GM19023 (cell line): ENCODE measurements around the gene KRTAP12-2.
"Not testable (repeated sequence)": the region's sequence is repeated elsewhere in the genome, so short reads cannot be mapped to it uniquely, and the experiment has no call there.

Source experiments
- ATAC-seq: cut with Tn5 transposase; IDR thresholded peaks from one replicate; pipeline ENCODE4 v1.9.1; 2021; ENCODE audit warnings: mild to moderate bottlenecking, moderate library complexity; ENCODE audit not compliant: unreplicated experiment

KRTAP12-2 gene

DNA sequence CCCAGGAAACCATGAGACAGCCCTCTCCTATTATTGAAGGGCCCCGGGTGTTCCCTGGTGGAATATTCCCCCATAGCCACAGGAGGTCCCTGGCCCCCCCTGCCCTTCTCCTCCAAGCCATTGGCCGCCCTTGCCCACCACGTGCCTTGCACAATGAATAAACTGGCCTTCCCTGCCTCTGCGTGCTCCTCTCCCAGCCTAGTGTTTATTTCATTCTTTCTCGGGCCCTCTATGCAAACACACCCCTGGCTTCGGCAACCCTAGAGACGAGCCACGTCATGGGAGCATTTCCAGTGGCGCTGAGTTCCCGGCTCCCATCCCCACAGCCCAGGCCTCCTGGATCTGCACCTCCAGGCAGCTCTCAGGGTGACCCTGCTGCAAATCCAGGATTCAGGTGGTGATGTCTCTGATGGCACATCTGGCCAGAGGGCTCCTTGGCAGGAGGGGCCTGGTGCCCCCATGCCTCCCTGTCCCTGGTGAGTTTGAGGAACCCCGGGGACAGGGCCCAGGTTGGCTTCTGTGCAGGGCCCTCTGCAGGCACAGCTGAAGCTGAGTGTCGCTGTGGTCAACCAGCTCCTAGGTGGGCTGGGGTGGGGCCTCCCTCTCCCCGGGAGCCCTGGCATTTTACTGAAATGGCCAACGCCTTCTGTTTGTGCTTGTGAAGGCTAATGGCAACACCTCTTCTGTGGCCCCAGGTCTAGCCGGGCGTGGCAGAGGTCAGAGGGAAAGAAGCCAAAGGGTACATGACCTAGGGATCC, 36.4 kb upstream of the KRTAP12-2 start:
- no peak for ATAC-seq

DNA sequence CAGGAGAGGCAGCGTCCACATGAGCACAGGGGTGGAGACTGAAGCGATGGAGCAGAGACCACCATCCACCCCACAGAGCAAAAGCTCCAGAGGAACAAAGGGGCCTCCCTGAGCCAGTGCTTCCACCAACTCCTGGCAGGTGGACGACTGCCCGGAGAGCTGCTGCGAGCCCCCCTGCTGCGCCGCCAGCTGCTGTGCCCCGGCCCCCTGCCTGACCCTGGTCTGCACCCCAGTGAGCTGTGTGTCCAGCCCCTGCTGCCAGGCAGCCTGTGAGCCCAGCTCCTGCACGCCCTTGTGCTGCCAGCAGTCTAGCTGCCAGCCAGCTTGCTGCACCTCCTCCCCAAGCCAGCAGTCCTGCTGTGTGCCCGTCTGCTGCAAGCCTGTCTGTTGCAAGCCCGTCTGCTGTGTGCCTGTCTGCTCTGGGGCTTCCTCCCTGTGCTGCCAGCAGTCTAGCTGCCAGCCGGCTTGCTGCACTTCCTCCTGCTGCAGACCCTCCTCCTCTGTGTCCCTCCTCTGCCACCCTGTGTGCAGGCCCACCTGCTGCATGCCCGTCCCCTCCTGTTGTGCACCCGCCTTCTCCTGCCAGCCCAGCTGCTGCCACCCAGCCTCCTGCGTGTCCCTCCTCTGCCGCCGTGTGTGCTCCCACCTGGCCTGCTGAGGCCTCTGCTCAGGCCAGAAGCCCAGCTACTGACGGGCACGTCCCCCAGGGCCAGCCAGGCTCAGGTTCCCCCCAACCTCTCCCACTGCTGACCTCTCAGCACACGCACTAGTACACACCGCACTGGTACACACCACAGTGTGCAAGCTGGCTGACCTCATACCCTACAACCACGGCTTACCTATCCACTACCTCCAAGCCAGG, 35.6 kb upstream of the KRTAP12-2 start:
- ATAC-seq, result no peak

- ATAC-seq, result no peak
Observed at GRCh38 chr21:44701541-44701940, 34.8 kb upstream of the KRTAP12-2 start.

DNA sequence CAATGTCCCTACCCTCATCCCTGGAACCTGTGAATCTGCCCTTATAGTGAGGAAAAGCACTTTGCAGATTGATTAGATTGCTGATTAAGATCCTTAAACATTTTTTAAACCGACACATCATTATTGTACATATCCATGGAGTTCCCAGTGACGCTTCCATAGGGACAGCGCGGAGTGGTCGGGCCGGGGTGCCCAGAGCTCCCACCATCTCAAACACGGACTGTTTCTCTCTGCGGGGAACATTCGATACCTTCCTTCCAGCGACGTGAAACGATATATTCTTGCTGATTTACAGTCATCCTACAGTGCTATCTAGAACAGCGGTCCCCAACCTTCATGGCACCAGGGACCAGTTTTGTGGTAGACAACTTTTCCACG, 34.3 kb upstream of the KRTAP12-2 start:
- no peak for ATAC-seq

GRCh38 chr21:44700101-44701022, 33.6 kb upstream of the KRTAP12-2 start:
- no peak for ATAC-seq

DNA sequence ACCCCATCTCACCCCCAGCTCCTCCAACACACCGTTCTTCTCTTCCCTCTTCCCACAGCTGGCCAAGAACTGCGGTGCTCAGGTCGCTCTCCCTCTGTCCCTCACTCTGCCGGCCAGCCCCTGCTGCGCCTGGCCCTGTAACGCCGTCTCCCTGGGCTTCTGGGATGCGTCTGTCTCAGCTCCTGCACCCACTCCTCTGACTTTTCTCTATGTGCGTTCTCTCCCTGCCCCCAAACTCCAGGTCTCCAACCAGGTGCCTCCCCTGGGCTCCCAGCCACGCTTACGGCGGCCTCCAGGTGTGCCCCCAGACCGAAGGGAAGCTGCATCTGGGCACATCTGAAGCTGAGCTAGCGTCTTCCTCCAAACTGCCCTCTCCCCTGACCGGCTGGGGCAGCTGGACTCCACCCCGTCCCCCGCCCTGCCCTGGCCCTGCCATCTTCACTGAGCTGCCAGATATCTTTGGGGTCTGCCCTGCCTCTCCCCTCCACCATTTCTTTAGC, 32.8 kb upstream of the KRTAP12-2 start:
- ATAC-seq, result no peak

- no peak for ATAC-seq
Observed at GRCh38 chr21:44697811-44698734, 31.3 kb upstream of the KRTAP12-2 start.

DNA sequence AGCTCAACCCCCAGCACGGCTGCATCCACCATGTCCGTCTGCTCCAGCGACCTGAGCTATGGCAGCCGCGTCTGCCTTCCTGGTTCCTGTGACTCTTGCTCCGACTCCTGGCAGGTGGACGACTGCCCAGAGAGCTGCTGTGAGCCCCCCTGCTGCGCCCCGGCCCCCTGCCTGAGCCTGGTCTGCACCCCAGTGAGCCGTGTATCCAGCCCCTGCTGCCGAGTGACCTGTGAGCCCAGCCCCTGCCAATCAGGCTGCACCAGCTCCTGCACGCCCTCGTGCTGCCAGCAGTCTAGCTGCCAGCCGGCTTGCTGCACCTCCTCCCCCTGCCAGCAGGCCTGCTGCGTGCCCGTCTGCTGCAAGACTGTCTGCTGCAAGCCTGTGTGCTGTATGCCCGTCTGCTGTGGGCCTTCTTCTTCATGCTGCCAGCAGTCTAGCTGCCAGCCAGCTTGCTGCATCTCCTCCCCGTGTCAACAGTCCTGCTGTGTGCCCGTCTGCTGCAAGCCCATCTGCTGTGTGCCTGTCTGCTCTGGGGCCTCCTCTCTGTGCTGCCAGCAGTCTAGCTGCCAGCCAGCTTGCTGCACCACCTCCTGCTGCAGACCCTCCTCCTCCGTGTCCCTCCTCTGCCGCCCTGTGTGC, 30.6 kb upstream of the KRTAP12-2 start, which contains the start of gene KRTAP10-12:
TSS of gene KRTAP10-12 (plus strand) at position 1 of the 639 bp plus-strand sequence. CDS start at position 31, 30 bp downstream.
- ATAC-seq, result not testable (repeated sequence)

- ATAC-seq, result no peak
Observed at GRCh38 chr21:44696572-44696971, 29.8 kb upstream of the KRTAP12-2 start.

DNA sequence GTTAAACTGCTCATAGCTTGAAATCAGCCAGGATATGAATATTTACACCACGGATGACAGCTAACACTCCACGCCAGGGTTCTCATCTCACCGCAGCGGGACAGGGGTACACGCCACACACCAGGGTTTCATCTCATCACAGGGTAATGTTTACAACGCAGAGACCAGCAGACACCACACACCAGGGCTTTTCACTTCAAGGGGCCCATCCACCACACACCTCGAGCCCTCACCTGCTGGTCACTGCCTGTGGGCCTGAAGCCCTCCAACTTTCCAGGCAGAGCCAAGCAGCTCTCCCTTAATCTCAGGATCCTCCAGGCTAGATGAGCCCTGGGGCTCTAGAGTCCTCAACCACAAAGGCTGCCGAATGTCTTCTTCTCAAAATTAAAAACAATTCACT, 28.9 kb upstream of the KRTAP12-2 start:
- no peak for ATAC-seq

- ATAC-seq, result no peak
Observed at GRCh38 chr21:44695184-44695583, 28.5 kb upstream of the KRTAP12-2 start.

DNA sequence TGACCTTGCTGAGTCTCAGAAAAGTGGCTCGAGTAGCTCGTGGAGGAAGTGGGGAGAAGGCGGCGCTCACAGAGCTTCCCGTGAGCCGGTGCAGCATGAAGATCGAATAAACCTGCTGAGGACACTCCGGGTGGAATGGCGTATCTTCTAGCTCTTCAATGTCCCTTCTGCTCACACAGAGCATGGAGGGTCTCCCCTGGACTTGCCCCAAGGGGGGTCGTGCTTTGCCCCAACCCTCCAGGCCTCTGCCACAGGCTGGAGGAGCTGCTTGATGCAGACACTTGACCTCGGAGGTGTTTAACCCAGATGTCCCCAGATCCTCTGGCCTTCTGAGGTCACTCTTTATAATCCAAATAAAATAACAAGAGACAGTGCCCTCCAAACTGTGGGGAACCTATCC, 28.0 kb upstream of the KRTAP12-2 start:
- ATAC-seq, result no peak

DNA sequence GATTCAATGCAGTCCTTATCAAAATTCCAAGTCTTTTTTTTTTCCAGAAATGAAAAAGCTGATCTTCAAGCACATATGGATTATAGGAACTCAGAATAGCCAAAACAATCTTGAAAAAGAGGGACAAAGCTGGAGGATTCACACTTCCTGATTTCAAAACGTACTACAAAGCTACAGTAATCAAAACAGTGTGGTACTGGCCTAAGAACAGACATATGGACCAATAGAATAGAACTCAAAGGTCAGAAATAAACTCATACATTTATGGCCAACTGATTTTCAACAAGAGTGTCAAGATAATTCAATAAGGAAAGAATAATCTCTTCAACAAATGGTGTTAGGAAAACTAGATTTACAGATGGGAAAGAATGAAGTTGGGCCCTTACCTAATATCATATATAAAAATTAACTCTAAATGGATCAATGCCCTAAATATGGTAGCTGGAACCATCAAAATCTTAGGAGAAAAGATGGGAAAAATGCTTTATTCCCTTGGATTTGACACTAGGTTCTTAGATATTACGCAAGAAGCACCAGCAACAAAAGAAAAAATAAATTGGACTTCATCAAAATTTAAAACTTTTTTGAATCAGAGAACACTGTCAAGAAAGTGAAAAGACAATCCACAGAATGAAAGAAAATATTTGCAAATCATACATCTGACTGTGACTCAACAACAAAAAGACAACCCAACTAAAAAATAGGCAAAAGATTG, 26.2 kb upstream of the KRTAP12-2 start:
- no peak for ATAC-seq

GRCh38 chr21:44691686-44692085, 25.0 kb upstream of the KRTAP12-2 start:
- ATAC-seq, result no peak

DNA sequence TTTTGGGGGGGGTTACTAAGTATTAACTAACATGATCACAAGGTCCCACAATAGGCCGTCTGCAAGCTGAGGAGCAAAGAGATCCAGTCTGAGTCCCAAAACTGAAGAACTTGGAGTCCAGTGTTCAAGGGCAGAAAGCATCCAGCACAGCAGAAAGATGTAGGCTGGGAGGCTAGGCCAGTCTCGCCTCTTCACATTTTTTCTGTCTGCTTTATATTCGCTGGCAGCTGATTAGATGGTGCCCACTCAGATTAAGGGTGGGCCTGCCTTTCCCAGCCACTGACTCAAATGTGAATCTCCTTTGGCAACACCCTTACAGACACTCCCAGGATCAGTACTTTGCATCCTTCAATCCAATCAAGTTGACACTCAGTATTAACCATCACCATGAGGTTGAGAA, 23.0 kb upstream of the KRTAP12-2 start:
- not testable (repeated sequence) for ATAC-seq

GRCh38 chr21:44687671-44688070, 20.9 kb upstream of the KRTAP12-2 start:
- ATAC-seq, result no peak

- no peak for ATAC-seq
Observed at GRCh38 chr21:44686843-44687561, 20.3 kb upstream of the KRTAP12-2 start.
